IPS DF 19.7 (cell line): ENCODE measurements around the gene DEFB124.
"Not testable (repeated sequence)": the region's sequence is repeated elsewhere in the genome, so short reads cannot be mapped to it uniquely, and the experiment has no call there.

Source experiments
- DNase-seq: peaks from one replicate; pipeline ENCODE4 v3.0.0-alpha.2; 2013; ENCODE audit warnings: low read depth, low spot score

The DEFB124 gene

GRCh38 chr20:31489152-31489551 lies 14.2 kb upstream of the DEFB124 start:
- no peak for DNase-seq

GRCh38 chr20:31488115-31488514 lies 13.2 kb upstream of the DEFB124 start:
- no peak for DNase-seq

DNA sequence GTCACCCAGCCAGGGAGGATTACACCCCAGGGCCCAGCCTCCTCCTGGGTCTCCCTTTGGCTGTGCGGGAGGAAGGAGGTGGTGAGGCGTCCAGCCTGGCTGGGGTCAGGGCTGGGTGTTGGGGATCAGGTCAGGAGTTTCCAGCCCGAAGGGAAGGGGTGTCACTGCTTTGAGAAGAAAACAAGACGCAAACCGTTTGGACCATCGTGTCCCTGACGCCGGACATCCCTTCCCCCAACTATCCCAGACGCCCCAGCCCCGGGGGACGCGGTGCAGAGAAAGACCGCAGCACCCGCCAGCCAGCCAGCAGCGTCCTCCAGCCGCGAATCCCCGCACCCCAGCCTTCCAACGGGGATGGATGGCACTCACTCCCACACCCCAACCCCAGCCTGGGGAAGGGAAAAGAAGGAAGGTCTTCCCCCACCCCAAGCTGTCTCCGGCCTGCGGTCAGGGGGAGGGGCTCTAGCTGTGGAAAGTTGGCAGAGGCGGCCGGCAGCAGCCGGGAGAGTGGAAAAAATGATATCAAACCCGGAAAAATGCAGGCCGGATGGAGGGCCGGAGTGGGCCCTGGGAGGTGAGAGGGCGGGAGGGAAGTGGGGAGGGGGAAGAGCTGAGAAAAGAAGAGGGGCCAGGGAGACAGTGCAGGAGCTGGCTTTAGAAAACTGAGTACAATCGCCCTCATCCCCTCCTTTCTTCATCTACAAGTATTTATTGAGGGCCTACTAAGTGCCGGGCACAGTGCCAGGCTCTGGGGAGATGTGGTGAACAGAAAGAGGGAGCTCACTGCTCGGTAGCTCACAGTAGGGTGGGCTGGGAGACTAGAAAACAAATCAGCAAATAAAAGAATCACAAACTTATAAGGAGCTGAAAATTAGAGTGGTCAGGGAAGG lies 10.8 kb upstream of the DEFB124 start:
- no peak for DNase-seq

DNA sequence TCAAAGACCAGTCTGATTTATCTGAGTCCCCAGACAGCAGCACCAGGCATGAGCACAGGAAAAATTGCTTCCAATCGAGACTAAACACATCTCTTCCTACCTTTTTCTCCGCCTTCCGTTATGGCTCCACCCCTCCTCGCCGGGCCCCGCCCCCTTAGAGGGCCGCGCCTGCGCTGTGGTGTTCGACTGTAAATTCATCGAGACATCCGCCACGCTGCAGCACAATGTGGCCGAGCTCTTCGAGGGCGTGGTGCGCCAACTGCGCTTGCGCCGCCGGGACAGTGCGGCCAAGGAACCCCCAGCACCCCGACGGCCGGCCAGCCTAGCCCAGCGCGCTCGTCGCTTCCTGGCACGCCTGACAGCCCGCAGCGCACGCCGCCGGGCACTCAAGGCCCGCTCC lies 9.1 kb upstream of the DEFB124 start:
- DNase-seq = no peak

DNA sequence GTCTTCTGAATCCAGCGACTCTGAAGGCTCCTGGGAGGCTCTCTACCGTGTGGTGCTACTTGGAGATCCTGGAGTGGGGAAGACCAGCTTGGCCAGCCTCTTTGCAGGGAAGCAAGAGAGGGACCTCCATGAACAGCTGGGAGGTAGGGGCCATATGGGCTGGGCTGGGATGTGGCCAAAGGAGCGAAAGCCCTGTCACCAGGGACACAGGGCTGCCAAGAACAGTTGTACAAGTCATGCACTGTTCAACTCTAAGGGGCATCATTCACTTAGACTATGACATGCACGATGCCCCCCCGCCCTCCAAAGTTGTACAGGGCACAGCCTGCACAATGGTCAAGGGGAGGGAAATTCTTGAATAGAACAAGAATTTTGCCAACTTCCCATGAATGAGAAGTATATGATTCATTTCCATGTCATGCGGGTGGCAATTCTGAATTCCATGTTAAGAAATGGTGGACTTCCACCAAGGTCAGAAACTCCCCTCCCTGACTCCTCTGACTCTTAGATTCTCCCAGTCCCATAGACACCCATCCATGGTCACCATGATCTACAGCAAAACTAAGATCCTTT lies 1.8 kb upstream of the DEFB124 start:
- DNase-seq = no peak

DNA sequence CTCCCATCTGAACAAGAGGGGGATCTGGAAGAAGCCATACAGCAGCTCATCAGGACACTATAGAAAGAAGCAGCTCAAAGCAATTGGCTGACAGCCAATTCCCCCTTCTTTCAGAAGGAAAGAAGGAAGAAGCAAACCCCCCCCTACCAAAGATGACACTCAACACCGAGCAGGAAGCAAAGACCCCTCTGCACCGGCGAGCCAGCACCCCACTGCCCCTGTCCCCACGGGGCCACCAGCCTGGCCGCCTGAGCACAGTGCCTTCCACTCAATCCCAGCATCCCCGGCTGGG lies 1.3 kb upstream of the DEFB124 start:
- no peak for DNase-seq

- no peak for DNase-seq
These were observed 756 bp upstream of the DEFB124 start for GRCh38 chr20:31475472-31476293.

DNA sequence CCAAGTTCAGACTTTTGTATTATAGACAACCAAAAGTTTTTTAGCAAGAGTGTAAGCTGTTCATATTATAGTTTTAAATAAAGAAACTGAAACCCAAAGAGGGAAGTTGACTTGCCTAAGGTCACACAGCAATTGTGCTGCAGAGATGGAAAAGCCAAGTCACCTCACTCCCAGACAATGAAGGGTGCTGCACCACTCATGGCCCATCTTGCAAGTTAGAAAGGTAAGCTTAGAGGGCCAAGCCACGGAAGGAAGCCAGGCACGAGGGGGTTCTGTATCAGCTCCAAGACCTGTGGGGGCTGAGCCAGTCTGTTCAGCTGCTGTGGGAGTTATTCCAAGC lies 860 bp downstream of the DEFB124 start:
- no peak for DNase-seq

- DNase-seq = no peak
These were observed 1.4 kb downstream of the DEFB124 start for GRCh38 chr20:31473331-31474096.

DNA sequence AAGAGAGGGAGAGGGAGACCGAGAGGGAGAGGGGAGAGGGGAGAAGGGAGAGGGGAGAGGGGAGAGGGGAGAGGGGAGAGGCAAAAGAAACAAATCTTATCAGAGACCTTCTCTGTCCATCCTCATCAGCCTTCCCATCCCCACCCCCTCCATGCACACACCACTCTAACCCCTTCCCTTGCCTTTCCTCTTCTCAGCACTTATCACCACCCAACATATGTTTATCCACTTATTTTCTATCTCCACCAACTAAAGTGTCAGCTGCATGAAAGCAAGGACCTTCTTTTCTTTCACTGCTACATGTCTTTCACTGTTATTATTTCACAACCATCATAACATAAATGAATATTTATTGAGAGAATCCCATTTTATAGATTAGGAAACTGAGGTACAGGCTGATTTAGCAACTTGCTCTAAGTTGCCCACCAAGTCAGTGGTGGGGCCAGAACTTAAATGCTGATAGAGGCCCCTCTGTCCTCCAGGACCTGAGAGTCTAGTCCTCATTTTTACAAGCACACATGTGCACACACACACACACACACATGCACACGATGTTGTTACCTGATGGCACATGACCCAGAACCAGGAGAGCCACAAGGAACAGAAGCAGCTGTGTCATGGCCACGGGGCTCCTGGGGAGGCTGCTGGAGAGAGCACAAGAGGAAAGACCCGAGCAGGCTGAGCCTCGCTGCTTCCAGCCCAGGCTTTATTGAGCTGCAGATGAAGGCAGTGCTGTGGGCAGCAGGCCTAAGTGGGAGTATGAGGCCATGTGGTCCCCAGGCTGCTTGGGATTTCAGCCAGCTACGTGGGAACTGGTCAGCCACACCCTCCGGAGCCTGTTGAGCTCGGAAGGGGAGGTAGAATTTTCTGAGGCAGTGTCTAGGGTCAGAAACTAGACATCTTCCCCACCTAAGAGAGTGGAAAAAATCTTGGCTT lies 2.3 kb downstream of the DEFB124 start:
- DNase-seq = no peak

- DNase-seq = not testable (repeated sequence)
These were observed 4.0 kb downstream of the DEFB124 start for GRCh38 chr20:31470946-31471345.

DNA sequence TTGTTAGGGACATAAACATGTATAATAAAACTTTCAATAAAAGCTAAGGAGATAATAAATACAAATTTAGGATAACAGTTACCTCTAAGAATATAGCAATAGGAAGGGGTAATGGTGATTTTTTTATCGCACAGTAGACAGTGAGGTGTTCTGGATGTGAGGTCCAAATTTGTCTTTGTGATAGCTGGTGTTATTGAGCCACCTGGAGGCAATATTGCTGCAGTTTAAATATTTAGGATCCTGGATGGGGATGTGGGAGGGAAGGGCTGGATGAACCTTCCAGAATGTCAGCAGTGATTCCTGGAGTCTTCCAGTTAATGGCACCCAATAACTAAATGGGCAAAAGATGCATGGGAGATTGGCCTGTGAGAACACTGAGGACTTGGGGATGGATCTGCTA lies 20.6 kb downstream of the DEFB124 start:
- no peak for DNase-seq

DNA sequence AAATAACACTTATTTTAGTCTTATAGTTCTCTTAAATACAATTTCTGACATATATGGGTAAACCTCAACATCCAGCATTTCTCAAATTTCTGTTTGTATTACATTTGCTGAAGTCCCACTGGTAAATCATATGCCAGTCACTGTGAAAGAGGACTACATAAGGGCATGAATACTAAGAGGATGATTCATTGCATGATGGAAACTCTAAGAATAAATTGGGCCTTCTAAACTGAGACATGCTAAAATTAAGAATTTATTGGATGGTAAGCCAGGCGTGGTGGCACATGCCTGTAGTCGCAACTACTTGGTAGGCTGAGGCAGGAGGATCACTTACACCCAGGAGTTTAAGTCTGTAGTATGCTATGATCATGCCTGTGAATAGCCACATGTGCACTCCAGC lies 22.4 kb downstream of the DEFB124 start:
- no peak for DNase-seq

DNA sequence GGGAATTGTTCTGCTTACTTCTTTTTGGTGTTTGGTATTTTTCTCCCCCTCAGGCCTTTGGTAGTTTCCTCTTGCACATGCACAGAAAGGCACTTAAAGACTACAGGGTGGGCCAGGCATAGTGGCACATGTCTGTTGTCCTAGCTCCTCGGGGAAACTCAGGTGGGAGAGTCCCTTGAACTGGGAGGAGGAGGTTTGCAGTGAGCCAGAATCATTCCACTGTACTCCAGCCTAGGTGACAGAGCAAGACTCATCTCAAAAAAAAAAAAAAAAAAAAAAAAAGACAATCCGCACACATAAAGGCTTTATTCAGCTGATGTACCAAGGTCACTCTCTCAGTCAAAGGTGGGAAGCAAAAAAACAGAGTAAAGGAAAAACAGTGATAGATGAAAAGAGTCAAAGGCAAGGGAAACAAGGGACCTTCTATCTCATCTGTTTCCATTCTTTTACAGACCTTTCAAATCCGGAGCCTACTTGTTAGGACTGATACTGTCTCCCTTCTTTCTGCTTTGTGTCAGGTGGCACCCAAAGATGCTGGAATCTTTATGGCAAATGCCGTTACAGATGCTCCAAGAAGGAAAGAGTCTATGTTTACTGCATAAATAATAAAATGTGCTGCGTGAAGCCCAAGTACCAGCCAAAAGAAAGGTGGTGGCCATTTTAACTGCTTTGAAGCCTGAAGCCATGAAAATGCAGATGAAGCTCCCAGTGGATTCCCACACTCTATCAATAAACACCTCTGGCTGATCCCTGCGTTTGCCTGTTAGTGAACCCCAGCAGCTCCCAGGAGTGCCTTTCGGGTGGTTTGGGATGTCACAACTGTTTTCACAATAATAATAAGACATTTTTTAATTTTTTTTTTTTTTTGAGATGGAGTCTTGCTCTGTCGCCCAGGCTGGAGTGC lies 25.2 kb downstream of the DEFB124 start:
- DNase-seq = no peak

GRCh38 chr20:31446084-31446819 lies 28.7 kb downstream of the DEFB124 start:
- DNase-seq = no peak

DNA sequence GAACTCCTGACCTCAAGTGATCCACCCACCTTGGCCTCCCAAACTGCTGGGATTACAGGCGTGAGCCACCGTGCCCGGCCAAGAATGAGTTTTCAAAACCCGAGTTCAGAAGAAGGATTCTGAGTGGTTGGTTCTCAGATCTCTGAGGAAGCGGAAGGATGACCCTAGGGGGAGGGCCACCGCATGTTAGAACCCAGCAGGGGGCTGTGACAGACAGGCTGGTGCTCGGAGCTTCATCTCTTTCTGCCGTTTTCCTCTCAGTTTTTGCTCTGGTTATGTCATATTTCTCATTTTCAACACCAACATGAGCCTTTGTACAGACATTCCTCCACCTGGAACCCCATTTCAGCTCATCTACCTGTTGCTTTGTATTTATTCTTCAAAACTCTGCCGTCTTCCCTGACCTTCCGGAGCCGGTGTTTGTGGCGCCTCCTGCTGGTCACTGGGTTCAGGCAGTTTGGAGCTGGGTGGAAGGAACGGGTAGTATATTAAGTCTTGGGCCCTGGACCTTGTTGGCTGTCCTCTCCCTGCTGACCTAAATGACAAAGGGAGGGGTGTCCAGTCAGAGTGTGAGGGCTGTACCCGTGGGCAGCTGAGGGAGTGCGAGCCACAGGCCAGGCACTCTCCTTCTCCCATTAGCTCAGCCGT lies 34.8 kb downstream of the DEFB124 start, which contains the start of gene DEFB123:
Gene DEFB123, plus strand, starts transcription at position 621 of the 648 bp plus-strand sequence. CDS start 67 bp downstream, outside the sequence.
- DNase-seq = no peak

- DNase-seq = no peak
These were observed 44.3 kb downstream of the DEFB124 start for GRCh38 chr20:31430568-31431115.

- not testable (repeated sequence) for DNase-seq
These were observed 47.4 kb downstream of the DEFB124 start for GRCh38 chr20:31427576-31427975.
